GM12864 (cell line): ENCODE measurements around the gene CHRM1.

Experiments
- DNase-seq: peaks from one replicate; pipeline ENCODE4 v3.0.0-alpha.2; 2011; ENCODE audit warnings: low read depth
- H3K4me3 ChIP-seq: 2 replicates; pipeline ENCODE4 v1.5.1; 2011; ENCODE audit warnings: mild to moderate bottlenecking, low read depth, low read length, control low read depth
- TF ChIP-seq, protein P1 (sequence below): IDR thresholded peaks from 2 replicates; pipeline ENCODE4 v1.5.1; 2011; ENCODE audit warnings: low read depth, mild to moderate bottlenecking, moderate library complexity, low read length, control low read depth, inconsistent platforms; ENCODE audit errors: missing control alignments

The CHRM1 gene

DNA sequence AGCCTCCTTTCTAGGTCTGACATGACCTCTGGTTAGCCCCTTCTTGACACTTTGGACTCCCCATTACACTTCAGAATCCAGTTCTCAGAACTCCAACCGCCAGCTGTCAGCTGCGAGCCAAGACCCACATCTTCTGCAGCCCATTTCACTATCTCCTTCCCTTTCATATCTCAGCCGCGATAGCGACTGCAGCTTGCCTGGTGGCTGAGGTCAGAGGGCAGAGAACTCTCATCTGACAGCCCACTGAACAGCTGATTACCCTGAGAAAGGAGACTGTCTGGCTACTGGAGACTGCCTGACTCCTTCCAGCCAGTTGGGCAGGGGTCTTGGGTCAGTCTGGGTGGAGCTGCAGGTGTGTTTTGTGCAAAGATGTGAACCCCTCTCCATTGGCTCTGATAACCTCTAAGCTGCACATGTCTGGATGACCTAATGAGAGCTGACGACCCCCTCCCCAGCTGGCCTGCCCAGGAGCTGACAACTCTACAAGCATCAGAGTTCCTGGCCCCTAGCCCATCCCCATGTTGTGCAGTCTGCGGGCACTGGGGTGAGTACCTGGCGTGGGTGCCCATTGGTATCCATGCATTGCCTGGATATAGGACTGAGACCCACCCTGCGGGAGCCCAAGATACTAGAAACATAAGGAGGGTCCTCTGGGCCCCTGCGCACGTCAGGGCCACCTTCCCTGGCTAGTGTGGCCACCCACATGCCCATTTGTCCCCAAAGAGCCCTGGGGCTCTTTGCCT lies 1.1 kb downstream of the CHRM1 start:
- H3K4me3 ChIP-seq: no peak overlapping the region
- TF ChIP-seq, protein P1, sequence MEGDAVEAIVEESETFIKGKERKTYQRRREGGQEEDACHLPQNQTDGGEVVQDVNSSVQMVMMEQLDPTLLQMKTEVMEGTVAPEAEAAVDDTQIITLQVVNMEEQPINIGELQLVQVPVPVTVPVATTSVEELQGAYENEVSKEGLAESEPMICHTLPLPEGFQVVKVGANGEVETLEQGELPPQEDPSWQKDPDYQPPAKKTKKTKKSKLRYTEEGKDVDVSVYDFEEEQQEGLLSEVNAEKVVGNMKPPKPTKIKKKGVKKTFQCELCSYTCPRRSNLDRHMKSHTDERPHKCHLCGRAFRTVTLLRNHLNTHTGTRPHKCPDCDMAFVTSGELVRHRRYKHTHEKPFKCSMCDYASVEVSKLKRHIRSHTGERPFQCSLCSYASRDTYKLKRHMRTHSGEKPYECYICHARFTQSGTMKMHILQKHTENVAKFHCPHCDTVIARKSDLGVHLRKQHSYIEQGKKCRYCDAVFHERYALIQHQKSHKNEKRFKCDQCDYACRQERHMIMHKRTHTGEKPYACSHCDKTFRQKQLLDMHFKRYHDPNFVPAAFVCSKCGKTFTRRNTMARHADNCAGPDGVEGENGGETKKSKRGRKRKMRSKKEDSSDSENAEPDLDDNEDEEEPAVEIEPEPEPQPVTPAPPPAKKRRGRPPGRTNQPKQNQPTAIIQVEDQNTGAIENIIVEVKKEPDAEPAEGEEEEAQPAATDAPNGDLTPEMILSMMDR: no peak
- no peak for DNase-seq

DNA sequence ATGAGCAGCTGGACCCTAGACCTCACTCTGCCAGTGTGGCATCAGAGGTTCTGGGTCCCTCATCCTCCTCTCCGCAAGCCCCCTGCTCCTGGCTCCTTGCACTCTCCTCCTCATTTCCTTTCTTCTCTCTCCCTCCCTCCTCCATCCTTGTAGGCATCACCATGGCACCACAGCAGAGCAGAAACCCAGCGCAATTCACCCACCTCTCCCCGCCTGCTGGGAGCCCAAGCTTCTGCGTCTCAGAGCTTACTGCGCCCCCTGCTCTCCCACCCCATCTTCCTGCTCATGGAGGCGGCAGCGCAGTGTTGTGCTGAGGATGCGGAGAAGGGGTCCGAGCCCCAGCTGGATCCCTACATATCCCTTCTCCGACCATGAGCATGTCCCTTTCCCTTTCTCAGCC lies 1.7 kb downstream of the CHRM1 start:
- no peak overlapping the region for H3K4me3 ChIP-seq
- no peak for DNase-seq
- TF ChIP-seq, protein P1: no peak

DNA sequence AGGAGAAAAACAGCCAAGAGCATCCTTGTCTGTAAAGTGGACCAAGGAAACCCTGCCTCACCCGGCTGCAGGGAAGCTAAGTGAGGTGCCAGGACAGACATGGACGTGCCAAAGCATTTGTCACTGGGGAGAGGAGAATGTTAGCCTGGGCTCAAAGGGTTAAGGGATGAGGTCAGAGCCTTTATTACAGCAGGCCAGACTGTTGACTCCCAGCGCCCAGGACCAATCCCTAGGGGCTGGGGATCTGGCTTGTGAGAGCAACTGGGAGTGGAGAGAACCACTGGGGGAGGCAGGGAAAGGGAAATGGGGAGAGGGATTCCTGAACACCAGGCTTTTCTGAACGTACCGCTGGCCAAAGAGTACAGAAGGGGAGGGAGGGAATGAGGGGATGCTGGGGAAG lies 2.6 kb downstream of the CHRM1 start:
- H3K4me3 ChIP-seq: no peak overlapping the region
- TF ChIP-seq, protein P1: no peak
- no peak for DNase-seq

DNA sequence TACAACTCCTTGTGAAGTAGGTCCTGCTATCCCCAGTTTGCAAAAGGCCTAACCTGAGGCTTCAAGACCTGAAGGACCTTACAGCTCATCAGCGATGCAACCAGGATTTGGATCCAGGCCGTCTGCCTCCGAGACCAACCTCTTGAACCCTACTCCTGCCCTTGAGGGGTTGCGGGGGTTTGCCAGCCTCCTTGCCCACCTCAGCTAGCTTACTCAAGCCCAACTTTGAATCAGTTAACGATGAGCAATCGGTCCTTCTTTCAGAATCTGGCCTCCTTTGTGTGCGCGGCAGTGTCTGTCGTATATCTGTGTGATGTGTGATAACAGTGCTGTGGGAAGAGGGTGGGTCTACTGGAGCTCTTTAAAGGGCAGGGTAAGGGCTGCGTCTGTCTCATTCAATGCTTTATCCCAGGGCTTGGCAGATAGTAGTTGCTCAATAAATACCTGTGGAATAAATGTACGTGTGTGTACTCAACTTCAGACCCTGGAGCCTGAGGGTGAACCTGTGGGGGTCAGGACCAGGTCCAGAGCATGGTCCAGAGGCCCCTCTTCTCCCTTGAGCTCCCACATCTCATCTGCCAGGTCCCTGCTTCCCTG lies 3.2 kb downstream of the CHRM1 start:
- TF ChIP-seq, protein P1: no peak
- no peak for DNase-seq

DNA sequence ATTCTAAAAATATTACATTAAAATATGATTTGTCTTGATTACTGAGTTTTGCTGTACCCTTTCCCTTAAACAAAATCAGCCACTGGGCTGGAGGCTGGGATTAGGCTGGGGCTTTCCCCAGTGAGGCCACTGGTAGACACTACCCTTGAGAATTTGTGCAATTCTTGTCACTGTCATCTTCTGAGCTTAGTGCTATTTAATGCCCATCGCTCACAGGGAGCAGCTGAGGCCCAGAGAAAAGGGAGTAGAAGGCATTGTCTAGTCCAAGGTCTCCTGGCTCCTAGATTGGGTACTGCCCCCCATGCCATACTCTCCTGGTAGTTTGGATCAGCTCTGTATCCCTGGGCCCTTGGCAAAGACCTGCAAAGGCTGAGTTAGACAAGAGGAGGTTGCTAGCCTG lies 6.7 kb downstream of the CHRM1 start:
- no peak overlapping the region for H3K4me3 ChIP-seq
- TF ChIP-seq, protein P1: no peak
- DNase-seq: no peak

More for the DNA sequence above, 3.2 kb downstream of the CHRM1 start:
- no peak overlapping the region for H3K4me3 ChIP-seq

DNA sequence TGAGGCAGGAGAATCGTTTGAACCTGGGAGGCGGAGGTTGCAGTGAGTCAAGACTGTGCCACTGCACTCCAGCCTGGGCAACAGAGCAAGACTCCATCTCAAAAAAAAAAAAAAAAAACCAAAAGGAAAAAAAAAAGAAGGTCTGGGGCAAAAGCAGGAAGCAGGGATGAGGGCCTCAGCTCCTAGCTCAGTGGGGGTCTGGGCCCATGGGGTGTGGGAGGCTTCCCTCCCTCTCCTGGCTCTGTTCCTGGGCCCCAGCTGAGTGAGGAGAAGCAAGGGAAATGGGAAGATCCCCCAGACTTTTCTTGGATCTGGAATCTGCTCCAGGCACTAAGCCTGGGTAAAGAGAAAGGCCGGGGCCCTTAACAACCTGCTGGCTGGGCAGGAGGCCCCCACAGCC lies 8.9 kb downstream of the CHRM1 start:
- TF ChIP-seq, protein P1: no peak
- no peak overlapping the region for H3K4me3 ChIP-seq
- no peak for DNase-seq
